ENCODE results near the gene GARIN5B. TPM values are rescaled to one million over a fixed set of nuclear protein-coding genes. Genes with fewer than 3 reads are reported as not detected.

The GARIN5B gene
- total and polyA plus RNA-seq, 2 of the 8 experiments (the other 6 are each of a cell fraction or from before 2014, with no cell fraction given): 0.03 TPM; not detected in 1

DNA sequence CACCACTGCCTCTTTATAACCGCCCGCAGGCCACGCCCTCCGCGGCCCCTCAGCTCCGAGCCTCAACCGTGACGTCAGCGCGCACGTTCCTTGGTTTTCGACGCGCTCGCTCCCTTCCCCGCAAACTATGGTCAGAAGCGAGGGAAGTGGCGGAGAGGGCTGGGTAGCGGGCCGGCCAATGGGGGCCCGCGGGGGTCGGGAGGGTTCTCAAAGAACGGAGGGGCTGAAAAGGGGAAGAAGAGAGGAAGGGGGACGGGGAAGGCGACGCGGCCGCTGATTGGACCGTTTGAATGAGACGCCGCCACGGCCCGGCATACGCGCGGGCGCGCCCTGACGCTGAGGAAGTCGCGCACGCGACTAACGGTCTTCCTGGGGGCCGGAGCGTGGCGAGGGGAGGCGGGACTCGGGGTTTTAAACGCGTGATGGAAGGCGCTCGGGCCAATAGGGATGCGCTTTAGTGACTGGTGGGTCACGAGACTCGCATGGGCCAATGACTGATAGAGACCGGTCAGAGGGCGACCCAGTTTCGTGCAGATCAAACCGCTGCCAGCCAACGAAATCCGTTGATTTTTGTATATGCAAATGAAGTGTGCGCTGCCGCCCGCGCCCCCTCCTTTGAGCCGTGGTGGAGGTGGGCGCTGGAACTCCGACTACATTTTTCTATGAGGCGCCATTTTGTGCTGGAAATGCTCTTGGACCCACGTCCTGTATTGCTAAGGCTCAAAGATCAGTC is 44.9 kb upstream of the GARIN5B start (continued):
- no peak for TF ChIP-seq SIRT6 (IDR thresholded peaks at IDR 0.05; ENCODE audit: low read length)
- TF ChIP-seq SP1 (IDR thresholded peaks at IDR 0.05; ENCODE audit: low read depth, low read length): peak; percentile 92
- TF ChIP-seq RBBP5 (IDR thresholded peaks at IDR 0.05; ENCODE audit: borderline replicate concordance, low read depth, low read length): no peak
- 0 out of 4 replicates have a peak, but pooled peaks have one; percentile 24 to 32 for TF ChIP-seq HDAC2 (IDR thresholded peaks at IDR 0.05; ENCODE audit: borderline replicate concordance in 1 of 2, low read depth in 2 of 2, low read length in 2 of 2)
- no peak; the same call in 1 of the 2 replicates for TF ChIP-seq JUN (IDR thresholded peaks at IDR 0.05; ENCODE audit: low read depth, low read length)
- peak in 1 of 2 experiments; percentile 41; a peak in 1 of 4 replicates for TF ChIP-seq SIN3A (conservative IDR thresholded peaks at IDR 0.05 in 1 of 2, IDR thresholded peaks at IDR 0.05 in 1 of 2; ENCODE audit: low read depth in 1 of 2, low read length in 2 of 2)
- TF ChIP-seq, protein P1, sequence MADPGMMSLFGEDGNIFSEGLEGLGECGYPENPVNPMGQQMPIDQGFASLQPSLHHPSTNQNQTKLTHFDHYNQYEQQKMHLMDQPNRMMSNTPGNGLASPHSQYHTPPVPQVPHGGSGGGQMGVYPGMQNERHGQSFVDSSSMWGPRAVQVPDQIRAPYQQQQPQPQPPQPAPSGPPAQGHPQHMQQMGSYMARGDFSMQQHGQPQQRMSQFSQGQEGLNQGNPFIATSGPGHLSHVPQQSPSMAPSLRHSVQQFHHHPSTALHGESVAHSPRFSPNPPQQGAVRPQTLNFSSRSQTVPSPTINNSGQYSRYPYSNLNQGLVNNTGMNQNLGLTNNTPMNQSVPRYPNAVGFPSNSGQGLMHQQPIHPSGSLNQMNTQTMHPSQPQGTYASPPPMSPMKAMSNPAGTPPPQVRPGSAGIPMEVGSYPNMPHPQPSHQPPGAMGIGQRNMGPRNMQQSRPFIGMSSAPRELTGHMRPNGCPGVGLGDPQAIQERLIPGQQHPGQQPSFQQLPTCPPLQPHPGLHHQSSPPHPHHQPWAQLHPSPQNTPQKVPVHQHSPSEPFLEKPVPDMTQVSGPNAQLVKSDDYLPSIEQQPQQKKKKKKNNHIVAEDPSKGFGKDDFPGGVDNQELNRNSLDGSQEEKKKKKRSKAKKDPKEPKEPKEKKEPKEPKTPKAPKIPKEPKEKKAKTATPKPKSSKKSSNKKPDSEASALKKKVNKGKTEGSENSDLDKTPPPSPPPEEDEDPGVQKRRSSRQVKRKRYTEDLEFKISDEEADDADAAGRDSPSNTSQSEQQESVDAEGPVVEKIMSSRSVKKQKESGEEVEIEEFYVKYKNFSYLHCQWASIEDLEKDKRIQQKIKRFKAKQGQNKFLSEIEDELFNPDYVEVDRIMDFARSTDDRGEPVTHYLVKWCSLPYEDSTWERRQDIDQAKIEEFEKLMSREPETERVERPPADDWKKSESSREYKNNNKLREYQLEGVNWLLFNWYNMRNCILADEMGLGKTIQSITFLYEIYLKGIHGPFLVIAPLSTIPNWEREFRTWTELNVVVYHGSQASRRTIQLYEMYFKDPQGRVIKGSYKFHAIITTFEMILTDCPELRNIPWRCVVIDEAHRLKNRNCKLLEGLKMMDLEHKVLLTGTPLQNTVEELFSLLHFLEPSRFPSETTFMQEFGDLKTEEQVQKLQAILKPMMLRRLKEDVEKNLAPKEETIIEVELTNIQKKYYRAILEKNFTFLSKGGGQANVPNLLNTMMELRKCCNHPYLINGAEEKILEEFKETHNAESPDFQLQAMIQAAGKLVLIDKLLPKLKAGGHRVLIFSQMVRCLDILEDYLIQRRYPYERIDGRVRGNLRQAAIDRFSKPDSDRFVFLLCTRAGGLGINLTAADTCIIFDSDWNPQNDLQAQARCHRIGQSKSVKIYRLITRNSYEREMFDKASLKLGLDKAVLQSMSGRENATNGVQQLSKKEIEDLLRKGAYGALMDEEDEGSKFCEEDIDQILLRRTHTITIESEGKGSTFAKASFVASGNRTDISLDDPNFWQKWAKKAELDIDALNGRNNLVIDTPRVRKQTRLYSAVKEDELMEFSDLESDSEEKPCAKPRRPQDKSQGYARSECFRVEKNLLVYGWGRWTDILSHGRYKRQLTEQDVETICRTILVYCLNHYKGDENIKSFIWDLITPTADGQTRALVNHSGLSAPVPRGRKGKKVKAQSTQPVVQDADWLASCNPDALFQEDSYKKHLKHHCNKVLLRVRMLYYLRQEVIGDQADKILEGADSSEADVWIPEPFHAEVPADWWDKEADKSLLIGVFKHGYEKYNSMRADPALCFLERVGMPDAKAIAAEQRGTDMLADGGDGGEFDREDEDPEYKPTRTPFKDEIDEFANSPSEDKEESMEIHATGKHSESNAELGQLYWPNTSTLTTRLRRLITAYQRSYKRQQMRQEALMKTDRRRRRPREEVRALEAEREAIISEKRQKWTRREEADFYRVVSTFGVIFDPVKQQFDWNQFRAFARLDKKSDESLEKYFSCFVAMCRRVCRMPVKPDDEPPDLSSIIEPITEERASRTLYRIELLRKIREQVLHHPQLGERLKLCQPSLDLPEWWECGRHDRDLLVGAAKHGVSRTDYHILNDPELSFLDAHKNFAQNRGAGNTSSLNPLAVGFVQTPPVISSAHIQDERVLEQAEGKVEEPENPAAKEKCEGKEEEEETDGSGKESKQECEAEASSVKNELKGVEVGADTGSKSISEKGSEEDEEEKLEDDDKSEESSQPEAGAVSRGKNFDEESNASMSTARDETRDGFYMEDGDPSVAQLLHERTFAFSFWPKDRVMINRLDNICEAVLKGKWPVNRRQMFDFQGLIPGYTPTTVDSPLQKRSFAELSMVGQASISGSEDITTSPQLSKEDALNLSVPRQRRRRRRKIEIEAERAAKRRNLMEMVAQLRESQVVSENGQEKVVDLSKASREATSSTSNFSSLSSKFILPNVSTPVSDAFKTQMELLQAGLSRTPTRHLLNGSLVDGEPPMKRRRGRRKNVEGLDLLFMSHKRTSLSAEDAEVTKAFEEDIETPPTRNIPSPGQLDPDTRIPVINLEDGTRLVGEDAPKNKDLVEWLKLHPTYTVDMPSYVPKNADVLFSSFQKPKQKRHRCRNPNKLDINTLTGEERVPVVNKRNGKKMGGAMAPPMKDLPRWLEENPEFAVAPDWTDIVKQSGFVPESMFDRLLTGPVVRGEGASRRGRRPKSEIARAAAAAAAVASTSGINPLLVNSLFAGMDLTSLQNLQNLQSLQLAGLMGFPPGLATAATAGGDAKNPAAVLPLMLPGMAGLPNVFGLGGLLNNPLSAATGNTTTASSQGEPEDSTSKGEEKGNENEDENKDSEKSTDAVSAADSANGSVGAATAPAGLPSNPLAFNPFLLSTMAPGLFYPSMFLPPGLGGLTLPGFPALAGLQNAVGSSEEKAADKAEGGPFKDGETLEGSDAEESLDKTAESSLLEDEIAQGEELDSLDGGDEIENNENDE (IDR thresholded peaks at IDR 0.05; ENCODE audit: insufficient replicate concordance, low read length): no peak
- TF ChIP-seq CBX5 (IDR thresholded peaks at IDR 0.05; ENCODE audit: low read depth, low read length): no peak
- peak; percentile 19 for TF ChIP-seq NANOG (IDR thresholded peaks at IDR 0.05; ENCODE audit: insufficient read depth, low read depth, low read length, poor library complexity, severe bottlenecking)

All from H1 (cell line).